Stimulated activated effector memory CD8-positive, alpha-beta T cell treated with anti-CD3 and anti-CD28 coated beads, Interleukin-12 subunit alpha, Interleukin-12 subunit beta, amount 100 ng/mL, for 72 hours (primary cell): ENCODE measurements around the gene PIK3C3.
"Not testable (repeated sequence)": the region's sequence is repeated elsewhere in the genome, so short reads cannot be mapped to it uniquely, and the experiment has no call there.

Source experiments
- ATAC-seq: fragments of 150-1000 bp; cut with Tn5 transposase; 2 replicates; pipeline ENCODE4 v1.10.0; 2021
- DNase-seq, 2 donors: peaks; one replicate each; pipeline ENCODE4 v3.0.0; 2021 to 2022; ENCODE audit warnings: low spot score in 2 of 2
- H3K27ac Mint-ChIP-seq: one replicate; pipeline ENCODE4 v1.8.0; 2022; ENCODE audit warnings: mild to moderate bottlenecking, mixed read lengths
- H3K36me3 Mint-ChIP-seq: one replicate; pipeline ENCODE4 v1.8.0; 2022; ENCODE audit warnings: mild to moderate bottlenecking, mixed read lengths
- H3K4me1 Mint-ChIP-seq: one replicate; pipeline ENCODE4 v1.8.0; 2022; ENCODE audit warnings: mixed read lengths
- H3K4me3 Mint-ChIP-seq: one replicate; pipeline ENCODE4 v1.8.0; 2022; ENCODE audit warnings: mild to moderate bottlenecking, mixed read lengths
- H3K9me3 Mint-ChIP-seq: one replicate; pipeline ENCODE4 v1.8.0; 2022; ENCODE audit warnings: mixed read lengths

PIK3C3 gene

GRCh38 chr18:42025974-42026625 is 71.1 kb downstream of the PIK3C3 start:
- Mint-ChIP-seq H3K4me3 (peak overlapping the region; percentile 18), H3K36me3 (peaks cover 46% of the 10 kb centered on the region), H3K4me1 (peaks cover 24% of the 10 kb centered on the region), H3K27ac (no peak overlapping the region), H3K9me3 (no peaks in the 10 kb centered on the region)
- DNase-seq (no peak), ATAC-seq (peak; percentile 92)

GRCh38 chr18:42028247-42028832 is 73.3 kb downstream of the PIK3C3 start:
- Mint-ChIP-seq H3K4me1 (peaks cover 24% of the 10 kb centered on the region), H3K9me3 (no peaks in the 10 kb centered on the region), H3K4me3 (no peak overlapping the region), H3K27ac (no peak overlapping the region), H3K36me3 (peaks cover 69% of the 10 kb centered on the region)
- DNase-seq: no peak
- ATAC-seq: no peak

GRCh38 chr18:42029092-42029491 is 74.1 kb downstream of the PIK3C3 start:
- no peak overlapping the region for H3K4me3 Mint-ChIP-seq
- H3K36me3 Mint-ChIP-seq: peaks cover 76% of the 10 kb centered on the region
- DNase-seq: no peak
- H3K9me3 Mint-ChIP-seq: no peaks in the 10 kb centered on the region
- no peak overlapping the region for H3K27ac Mint-ChIP-seq
- H3K4me1 Mint-ChIP-seq: peaks cover 24% of the 10 kb centered on the region
- ATAC-seq: no peak

GRCh38 chr18:42030586-42031182 is 75.7 kb downstream of the PIK3C3 start:
- DNase-seq (no peak), ATAC-seq (no peak)
- Mint-ChIP-seq H3K4me3 (no peak overlapping the region), H3K4me1 (peaks cover 9% of the 10 kb centered on the region), H3K36me3 (peaks cover 92% of the 10 kb centered on the region), H3K9me3 (no peaks in the 10 kb centered on the region), H3K27ac (no peak overlapping the region)

GRCh38 chr18:42032447-42032846 is 77.4 kb downstream of the PIK3C3 start:
- H3K27ac Mint-ChIP-seq: no peak overlapping the region
- peaks cover 5% of the 10 kb centered on the region for H3K4me1 Mint-ChIP-seq
- H3K4me3 Mint-ChIP-seq: no peak overlapping the region
- peaks cover 99% of the 10 kb centered on the region for H3K36me3 Mint-ChIP-seq
- ATAC-seq (no peak), DNase-seq (no peak)
- no peaks in the 10 kb centered on the region for H3K9me3 Mint-ChIP-seq

- H3K4me3 Mint-ChIP-seq: no peak overlapping the region
- DNase-seq (no peak), ATAC-seq (no peak)
- H3K36me3 Mint-ChIP-seq: peaks cover 99% of the 10 kb centered on the region
- H3K27ac Mint-ChIP-seq: no peak overlapping the region
- H3K4me1 Mint-ChIP-seq: peaks cover 5% of the 10 kb centered on the region
- H3K9me3 Mint-ChIP-seq: no peaks in the 10 kb centered on the region
These were observed 78.2 kb downstream of the PIK3C3 start for GRCh38 chr18:42033137-42033810.

GRCh38 chr18:42038936-42039335 is 83.9 kb downstream of the PIK3C3 start:
- no peak for DNase-seq
- ATAC-seq: no peak
- Mint-ChIP-seq H3K27ac (no peak overlapping the region), H3K4me3 (no peak overlapping the region), H3K9me3 (no peaks in the 10 kb centered on the region), H3K36me3 (peaks cover 100% of the 10 kb centered on the region), H3K4me1 (peaks cover 10% of the 10 kb centered on the region)

GRCh38 chr18:42039396-42039795 is 84.4 kb downstream of the PIK3C3 start:
- H3K9me3 Mint-ChIP-seq: no peaks in the 10 kb centered on the region
- H3K27ac Mint-ChIP-seq: no peak overlapping the region
- peaks cover 100% of the 10 kb centered on the region for H3K36me3 Mint-ChIP-seq

GRCh38 chr18:42041793-42042192 is 86.8 kb downstream of the PIK3C3 start:
- ATAC-seq (no peak), DNase-seq (no peak)
- Mint-ChIP-seq H3K4me3 (no peak overlapping the region), H3K36me3 (peaks cover 99% of the 10 kb centered on the region), H3K27ac (no peak overlapping the region), H3K4me1 (peaks cover 10% of the 10 kb centered on the region), H3K9me3 (no peaks in the 10 kb centered on the region)

More at GRCh38 chr18:42039396-42039795, 84.4 kb downstream of the PIK3C3 start:
- ATAC-seq: no peak
- no peak overlapping the region for H3K4me3 Mint-ChIP-seq
- H3K4me1 Mint-ChIP-seq: peaks cover 10% of the 10 kb centered on the region
- no peak for DNase-seq

- ATAC-seq (no peak), DNase-seq (no peak)
- Mint-ChIP-seq H3K9me3 (no peaks in the 10 kb centered on the region), H3K4me1 (no peaks in the 10 kb centered on the region), H3K36me3 (peaks cover 85% of the 10 kb centered on the region), H3K27ac (no peak overlapping the region), H3K4me3 (no peak overlapping the region)
These were observed 90.3 kb downstream of the PIK3C3 start for GRCh38 chr18:42045346-42045745.

- Mint-ChIP-seq H3K36me3 (peaks cover 72% of the 10 kb centered on the region), H3K4me1 (no peaks in the 10 kb centered on the region), H3K9me3 (no peaks in the 10 kb centered on the region), H3K27ac (peak overlapping the region; percentile 20), H3K4me3 (no peak overlapping the region)
- ATAC-seq: peak; percentile 24
- DNase-seq: no peak
These were observed 92.7 kb downstream of the PIK3C3 start for GRCh38 chr18:42047721-42048120.

- Mint-ChIP-seq H3K36me3 (peaks cover 70% of the 10 kb centered on the region), H3K4me1 (no peaks in the 10 kb centered on the region), H3K4me3 (no peak overlapping the region), H3K9me3 (no peaks in the 10 kb centered on the region), H3K27ac (no peak overlapping the region)
- no peak for DNase-seq
- peak; percentile 54 for ATAC-seq
These were observed 93.1 kb downstream of the PIK3C3 start for GRCh38 chr18:42048158-42048557.

GRCh38 chr18:42049536-42049935 is 94.5 kb downstream of the PIK3C3 start:
- H3K4me3 Mint-ChIP-seq, DNase-seq, H3K27ac Mint-ChIP-seq, H3K9me3 Mint-ChIP-seq, ATAC-seq, H3K4me1 Mint-ChIP-seq: not testable (repeated sequence)
- H3K36me3 Mint-ChIP-seq: peaks cover 67% of the 10 kb centered on the region

- no peak for ATAC-seq
- Mint-ChIP-seq H3K4me1 (no peaks in the 10 kb centered on the region), H3K4me3 (no peak overlapping the region), H3K27ac (no peak overlapping the region), H3K9me3 (no peaks in the 10 kb centered on the region), H3K36me3 (peaks cover 62% of the 10 kb centered on the region)
- DNase-seq: no peak
These were observed 96.4 kb downstream of the PIK3C3 start for GRCh38 chr18:42051411-42051810.

GRCh38 chr18:42052122-42052708 is 97.2 kb downstream of the PIK3C3 start:
- H3K4me1 Mint-ChIP-seq: no peaks in the 10 kb centered on the region
- H3K36me3 Mint-ChIP-seq: peaks cover 61% of the 10 kb centered on the region
- H3K9me3 Mint-ChIP-seq: no peaks in the 10 kb centered on the region
- H3K4me3 Mint-ChIP-seq: no peak overlapping the region
- DNase-seq: no peak
- no peak for ATAC-seq
- H3K27ac Mint-ChIP-seq: no peak overlapping the region
